MM.1S (cell line): ENCODE measurements around the gene GALNTL6.

ENCODE experiments used
- EZH2 ChIP-seq: fragments of 300-600 bp; sonication (generic); optimal IDR thresholded peaks from 2 replicates; pipeline ENCODE3; 2017; ENCODE audit warnings: low read depth, mild to moderate bottlenecking, antibody characterized with exemption, low read length, mixed read lengths
- TF ChIP-seq, protein P1 (sequence below): fragments of 300-600 bp; sonication (generic); IDR thresholded peaks from 2 replicates; pipeline ENCODE4 v1.5.1; 2016; ENCODE audit warnings: antibody characterized with exemption, low read length, mixed read lengths

DNA sequence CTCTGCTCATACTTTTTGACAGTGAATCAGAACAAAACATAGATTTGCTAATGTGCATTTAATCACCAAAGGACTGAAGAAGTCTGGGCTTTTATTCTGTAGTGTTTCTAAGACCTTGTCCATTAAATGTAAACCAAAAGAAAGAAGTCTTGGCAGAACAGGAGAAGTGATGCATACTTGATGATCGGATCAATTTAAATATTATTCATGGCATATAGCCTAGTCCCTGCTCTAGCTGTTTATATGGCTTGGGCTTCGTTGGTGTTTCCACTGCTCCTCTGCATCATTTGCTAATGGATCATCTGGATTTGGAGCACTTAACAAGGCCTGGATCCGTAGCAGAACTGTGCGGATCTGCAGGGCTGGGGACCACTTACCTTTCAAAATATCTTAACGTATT lies 566.6 kb downstream of the GALNTL6 start:
- TF ChIP-seq, protein P1, sequence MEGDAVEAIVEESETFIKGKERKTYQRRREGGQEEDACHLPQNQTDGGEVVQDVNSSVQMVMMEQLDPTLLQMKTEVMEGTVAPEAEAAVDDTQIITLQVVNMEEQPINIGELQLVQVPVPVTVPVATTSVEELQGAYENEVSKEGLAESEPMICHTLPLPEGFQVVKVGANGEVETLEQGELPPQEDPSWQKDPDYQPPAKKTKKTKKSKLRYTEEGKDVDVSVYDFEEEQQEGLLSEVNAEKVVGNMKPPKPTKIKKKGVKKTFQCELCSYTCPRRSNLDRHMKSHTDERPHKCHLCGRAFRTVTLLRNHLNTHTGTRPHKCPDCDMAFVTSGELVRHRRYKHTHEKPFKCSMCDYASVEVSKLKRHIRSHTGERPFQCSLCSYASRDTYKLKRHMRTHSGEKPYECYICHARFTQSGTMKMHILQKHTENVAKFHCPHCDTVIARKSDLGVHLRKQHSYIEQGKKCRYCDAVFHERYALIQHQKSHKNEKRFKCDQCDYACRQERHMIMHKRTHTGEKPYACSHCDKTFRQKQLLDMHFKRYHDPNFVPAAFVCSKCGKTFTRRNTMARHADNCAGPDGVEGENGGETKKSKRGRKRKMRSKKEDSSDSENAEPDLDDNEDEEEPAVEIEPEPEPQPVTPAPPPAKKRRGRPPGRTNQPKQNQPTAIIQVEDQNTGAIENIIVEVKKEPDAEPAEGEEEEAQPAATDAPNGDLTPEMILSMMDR: no peak
- no peak for TF ChIP-seq EZH2
